Measurements from ENCODE around the gene NRXN3. TPM values are rescaled to one million over a fixed set of nuclear protein-coding genes. Genes with fewer than 3 reads are reported as not detected.

Gene NRXN3
- polyA plus RNA-seq, 1 donor from 2014 or later, result 110 TPM

GRCh38 chr14:78313499-78313898 is 143.3 kb downstream of the NRXN3 start:
- no peaks in the 10 kb centered on the region for H3F3A ChIP-seq (ENCODE audit: insufficient read depth, low read length, poor library complexity, severe bottlenecking)
- H3K79me2 ChIP-seq (replicated peaks; ENCODE audit: insufficient read depth, low read length), result no peaks in the 10 kb centered on the region
- no peaks in the 10 kb centered on the region for H3K9me3 ChIP-seq (ENCODE audit: low read length)
- H3K36me3 ChIP-seq (ENCODE audit: insufficient read depth, low read length), result no peaks in the 10 kb centered on the region
- no peaks in the 10 kb centered on the region for H4K20me1 ChIP-seq (ENCODE audit: insufficient read depth)
- TF ChIP-seq REST (IDR thresholded peaks at IDR 0.05; ENCODE audit: borderline replicate concordance), result no peak
- TF ChIP-seq POLR2AphosphoS5 (IDR thresholded peaks at IDR 0.05), result no peak
- TF ChIP-seq EP300 (conservative IDR thresholded peaks at IDR 0.05; ENCODE audit: poor library complexity, severe bottlenecking), result no peak
- no peak for TF ChIP-seq CTCF (IDR thresholded peaks at IDR 0.05; ENCODE audit: poor library complexity, severe bottlenecking)
- no peak for TF ChIP-seq SMC3 (conservative IDR thresholded peaks at IDR 0.05; ENCODE audit: poor library complexity)
- TF ChIP-seq TAF1 (IDR thresholded peaks at IDR 0.05; ENCODE audit: low read depth), result no peak
- no peak for TF ChIP-seq EZH2 (IDR thresholded peaks at IDR 0.05; ENCODE audit: borderline replicate concordance, insufficient read depth, low read length, poor library complexity, severe bottlenecking)
- TF ChIP-seq RAD21 (conservative IDR thresholded peaks at IDR 0.05), result no peak
- no peak for TF ChIP-seq MXI1 (conservative IDR thresholded peaks at IDR 0.05; ENCODE audit: poor library complexity, severe bottlenecking)
- H3K4me2 ChIP-seq (ENCODE audit: low read length), result no peak overlapping the region
- no peaks in the 10 kb centered on the region for H3K9me2 ChIP-seq (ENCODE audit: insufficient read depth, low read length)
- no peaks in the 10 kb centered on the region for H3K27me3 ChIP-seq (ENCODE audit: insufficient read depth, low read depth, low read length)
- no peak overlapping the region for H3K27ac ChIP-seq (ENCODE audit: low read length)
- no peak overlapping the region for H3K4me3 ChIP-seq (ENCODE audit: low read length)
- H3K9ac ChIP-seq (ENCODE audit: low read length), result no peak overlapping the region
- H2AFZ ChIP-seq (ENCODE audit: low read depth, low read length), result no peak overlapping the region

GRCh38 chr14:78314484-78314883 is 144.3 kb downstream of the NRXN3 start:
- H3K27ac ChIP-seq (ENCODE audit: low read length), result no peak overlapping the region
- no peaks in the 10 kb centered on the region for H3K27me3 ChIP-seq (ENCODE audit: insufficient read depth, low read depth, low read length)
- H3K36me3 ChIP-seq (ENCODE audit: insufficient read depth, low read length), result no peaks in the 10 kb centered on the region
- H3K9me3 ChIP-seq (ENCODE audit: low read length), result no peaks in the 10 kb centered on the region
- no peaks in the 10 kb centered on the region for H3K9me2 ChIP-seq (ENCODE audit: insufficient read depth, low read length)
- no peak overlapping the region for H3K9ac ChIP-seq (ENCODE audit: low read length)
- no peak overlapping the region for H2AFZ ChIP-seq (ENCODE audit: low read depth, low read length)
- TF ChIP-seq CTCF (IDR thresholded peaks at IDR 0.05; ENCODE audit: poor library complexity, severe bottlenecking), result no peak
- no peak for TF ChIP-seq SMC3 (conservative IDR thresholded peaks at IDR 0.05; ENCODE audit: poor library complexity)
- TF ChIP-seq MXI1 (conservative IDR thresholded peaks at IDR 0.05; ENCODE audit: poor library complexity, severe bottlenecking), result no peak
- no peak for TF ChIP-seq REST (IDR thresholded peaks at IDR 0.05; ENCODE audit: borderline replicate concordance)
- no peak for TF ChIP-seq RAD21 (conservative IDR thresholded peaks at IDR 0.05)
- no peak for TF ChIP-seq POLR2AphosphoS5 (IDR thresholded peaks at IDR 0.05)
- TF ChIP-seq TAF1 (IDR thresholded peaks at IDR 0.05; ENCODE audit: low read depth), result no peak
- no peak for TF ChIP-seq EP300 (conservative IDR thresholded peaks at IDR 0.05; ENCODE audit: poor library complexity, severe bottlenecking)
- no peak for TF ChIP-seq EZH2 (IDR thresholded peaks at IDR 0.05; ENCODE audit: borderline replicate concordance, insufficient read depth, low read length, poor library complexity, severe bottlenecking)
- no peaks in the 10 kb centered on the region for H3K79me2 ChIP-seq (replicated peaks; ENCODE audit: insufficient read depth, low read length)
- no peak overlapping the region for H3K4me3 ChIP-seq (ENCODE audit: low read length)
- H3K4me2 ChIP-seq (ENCODE audit: low read length), result no peak overlapping the region
- no peaks in the 10 kb centered on the region for H4K20me1 ChIP-seq (ENCODE audit: insufficient read depth)
- H3F3A ChIP-seq (ENCODE audit: insufficient read depth, low read length, poor library complexity, severe bottlenecking), result no peaks in the 10 kb centered on the region
